22Rv1 (cell line): ENCODE measurements around the gene SGCD.

ENCODE experiments used
- CTCF ChIP-seq: fragments of 450-650 bp; IDR thresholded peaks from 2 replicates; pipeline ENCODE4 v1.5.1; 2017; ENCODE audit warnings: mild to moderate bottlenecking
- ZFX ChIP-seq: fragments of 450-650 bp; IDR thresholded peaks from 2 replicates; pipeline ENCODE4 v1.6.1; 2017; ENCODE audit warnings: antibody characterized with exemption, borderline replicate concordance

GRCh38 chr5:156434471-156434870, 107.5 kb downstream of the SGCD start:
- no peak for TF ChIP-seq CTCF
- TF ChIP-seq ZFX, result no peak
